ENCODE measurements around the gene ATG101. TPM values are rescaled to one million over a fixed set of nuclear protein-coding genes. Genes with fewer than 3 reads are reported as not detected.
A peak's percentile ranks its signal among the peaks of the same experiment; 100 is the strongest.

The ATG101 gene
- total and polyA plus RNA-seq, 9 of the 15 experiments (the other 6 are each of a cell fraction or from before 2014, with no cell fraction given), result 2.9 to 52.4 (median 29.7) TPM

GRCh38 chr12:52023976-52024688 is 45.6 kb upstream of the ATG101 start:
- H3K9me3 ChIP-seq (replicated peaks; ENCODE audit: control insufficient read depth, insufficient read depth, low read depth, low read length), result no peaks in the 10 kb centered on the region
- FAIRE-seq (peak; percentile 49), DNase-seq (ENCODE audit: extremely low read depth in 1 of 4, low spot score in 3 of 4) (peak in 1 of 4 experiments; percentile 28), ATAC-seq (peak; percentile 6)
- H3K79me2 ChIP-seq (ENCODE audit: control insufficient read depth, insufficient read depth, low read length), result no peaks in the 10 kb centered on the region
- H2AFZ ChIP-seq (ENCODE audit: low read depth, low read length), result peak overlapping the region; percentile 88
- peak overlapping the region; percentile 27 to 87; a peak in 3 of 4 replicates for H3K9ac ChIP-seq (ENCODE audit: insufficient read depth in 1 of 2, low read depth in 2 of 2, low read length in 2 of 2)
- no peaks in the 10 kb centered on the region for H3K9me1 ChIP-seq (ENCODE audit: control insufficient read depth, insufficient read depth, low read length)
- no peaks in the 10 kb centered on the region for H3K36me3 ChIP-seq (ENCODE audit: control insufficient read depth, insufficient read depth, low read length)
- peak overlapping the region; percentile 66 for H3K4me2 ChIP-seq (ENCODE audit: insufficient read depth, low read length)
- BruUV-seq (replicated peaks), result no TSS peak
- H4K20me1 ChIP-seq (replicated peaks; ENCODE audit: control insufficient read depth, insufficient read depth, low read length), result no peaks in the 10 kb centered on the region
- in situ Hi-C loops (cut with MboI) (loop anchor here (25.0 kb wide), 1 partner anchor 612 kb away; the partner anchor contains the start of gene SLC4A8), intact Hi-C loops (cut with micrococcal nuclease) (no loop called here)
- CTCF ChIA-PET (ENCODE audit: low intra/inter-chr PET ratio), result interaction anchor here (0.5 to 6.0 kb wide), 8 partner anchors 19 to 602 kb away, joined by 3 to 242 read pairs (median 8); partner anchors contain the start of genes SMIM41 and TAMALIN
- 18% methylated on average over 19 of the region's 20 CpGs for WGBS (ENCODE audit: insufficient coverage, low coverage, missing lambda C conversion rate)
- H3K27ac ChIP-seq (ENCODE audit: extremely low read depth, low read depth, low read length), result no peak overlapping the region
- H3K4me1 ChIP-seq (replicated peaks in 1 of 2; ENCODE audit: control insufficient read depth in 2 of 2, insufficient read depth in 2 of 2, low read length in 2 of 2), result peaks cover 0 to 27% of the 10 kb centered on the region in 2 experiments; a peak in 3 of 5 replicates
- peak overlapping the region; percentile 45 for H3K4me3 ChIP-seq
- H3K27me3 ChIP-seq (ENCODE audit: control insufficient read depth in 2 of 2, insufficient read depth in 2 of 2, low read length in 2 of 2), result peaks cover 0 to 16% of the 10 kb centered on the region in 2 experiments; a peak in 2 of 5 replicates
- POLR2A ChIA-PET, result interaction anchor here (0.6 to 1.4 kb wide), 4 partner anchors 13 to 1244 kb away, joined by 3 to 4 read pairs (median 3); partner anchors contain the start of gene ESPL1
- no peak for TF ChIP-seq PML (IDR thresholded peaks at IDR 0.05; ENCODE audit: low read length)
- no peak for TF ChIP-seq FOS (IDR thresholded peaks at IDR 0.05; ENCODE audit: extremely low read depth, insufficient read length)
- no peak for TF ChIP-seq E2F6 (IDR thresholded peaks at IDR 0.05; ENCODE audit: borderline replicate concordance in 1 of 2, extremely low read depth in 1 of 2, insufficient read depth in 1 of 2, insufficient read length in 1 of 2, low read depth in 1 of 2, low read length in 1 of 2, poor library complexity in 1 of 2, severe bottlenecking in 1 of 2)
- no peak for TF ChIP-seq SMAD3 (CRISPR knock-in tag; conservative IDR thresholded peaks at IDR 0.05)
- TF ChIP-seq E2F1 (CRISPR knock-in tag; IDR thresholded peaks at IDR 0.05), result 0 out of 2 replicates have a peak, but pooled peaks have one; percentile 36
- TF ChIP-seq ESRRA (IDR thresholded peaks at IDR 0.05; ENCODE audit: borderline replicate concordance, low read depth), result 0 out of 2 replicates have a peak, but pooled peaks have one; percentile 5
- TF ChIP-seq ATF1 (CRISPR knock-in tag; IDR thresholded peaks at IDR 0.05), result no peak
- 0 out of 2 replicates have a peak, but pooled peaks have one; percentile 21 for TF ChIP-seq ATF1 (tag; IDR thresholded peaks at IDR 0.05)
- TF ChIP-seq U2AF1 (optimal IDR thresholded peaks at IDR 0.05; ENCODE audit: low read depth, low read length), result no peak
- no peak for TF ChIP-seq ZNF197 (CRISPR knock-in tag; IDR thresholded peaks at IDR 0.05; ENCODE audit: low read depth)
- TF ChIP-seq NFRKB (IDR thresholded peaks at IDR 0.05; ENCODE audit: low read depth), result no peak
- TF ChIP-seq PRDM10 (IDR thresholded peaks at IDR 0.05; ENCODE audit: partially characterized antibody), result peak; percentile 1
- no peak for TF ChIP-seq DMBX1 (CRISPR knock-in tag; IDR thresholded peaks at IDR 0.05; ENCODE audit: borderline replicate concordance)
- TF ChIP-seq ZNF444 (CRISPR knock-in tag; IDR thresholded peaks at IDR 0.05), result no peak

Measured in K562 (cell line).